Measurements from ENCODE around the gene SLC47A2. TPM values are rescaled to one million over a fixed set of nuclear protein-coding genes. Genes with fewer than 3 reads are reported as not detected.

Gene SLC47A2
- total RNA-seq, 1 donor from 2014 or later = not detected

DNA sequence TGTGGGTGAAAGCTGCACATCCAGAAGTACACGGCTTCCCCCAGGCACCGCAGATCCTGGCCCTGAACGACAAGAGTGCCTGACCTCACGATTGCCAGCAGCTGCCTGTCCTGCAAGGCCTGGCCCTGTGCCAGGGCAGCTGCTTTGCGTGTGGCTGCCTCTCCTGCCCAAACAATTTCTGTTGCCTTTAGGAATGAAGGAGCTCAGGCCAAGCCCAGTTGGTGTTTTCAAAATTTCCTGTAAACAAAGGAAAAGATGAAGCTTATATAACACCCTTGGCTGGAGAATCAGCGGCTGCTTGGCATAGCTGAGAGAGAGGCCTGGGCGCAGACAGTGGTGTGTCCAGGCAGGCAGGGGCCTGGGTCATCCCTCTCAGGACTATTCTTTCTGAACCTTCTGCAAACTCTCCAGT, 11.7 kb upstream of the SLC47A2 start:
- no peaks in the 10 kb centered on the region for H3K9me3 Mint-ChIP-seq
- no peak overlapping the region for H3K27ac Mint-ChIP-seq
- intact Hi-C loops (cut with micrococcal nuclease) = no loop called here
- TF ChIP-seq, protein P1, sequence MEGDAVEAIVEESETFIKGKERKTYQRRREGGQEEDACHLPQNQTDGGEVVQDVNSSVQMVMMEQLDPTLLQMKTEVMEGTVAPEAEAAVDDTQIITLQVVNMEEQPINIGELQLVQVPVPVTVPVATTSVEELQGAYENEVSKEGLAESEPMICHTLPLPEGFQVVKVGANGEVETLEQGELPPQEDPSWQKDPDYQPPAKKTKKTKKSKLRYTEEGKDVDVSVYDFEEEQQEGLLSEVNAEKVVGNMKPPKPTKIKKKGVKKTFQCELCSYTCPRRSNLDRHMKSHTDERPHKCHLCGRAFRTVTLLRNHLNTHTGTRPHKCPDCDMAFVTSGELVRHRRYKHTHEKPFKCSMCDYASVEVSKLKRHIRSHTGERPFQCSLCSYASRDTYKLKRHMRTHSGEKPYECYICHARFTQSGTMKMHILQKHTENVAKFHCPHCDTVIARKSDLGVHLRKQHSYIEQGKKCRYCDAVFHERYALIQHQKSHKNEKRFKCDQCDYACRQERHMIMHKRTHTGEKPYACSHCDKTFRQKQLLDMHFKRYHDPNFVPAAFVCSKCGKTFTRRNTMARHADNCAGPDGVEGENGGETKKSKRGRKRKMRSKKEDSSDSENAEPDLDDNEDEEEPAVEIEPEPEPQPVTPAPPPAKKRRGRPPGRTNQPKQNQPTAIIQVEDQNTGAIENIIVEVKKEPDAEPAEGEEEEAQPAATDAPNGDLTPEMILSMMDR (IDR thresholded peaks at IDR 0.05) = no peak
- peaks cover 14% of the 10 kb centered on the region for H3K4me1 Mint-ChIP-seq
- H3K27me3 Mint-ChIP-seq = peaks cover 3% of the 10 kb centered on the region
- no peak overlapping the region for H3K4me3 Mint-ChIP-seq
- DNase-seq (no peak), ATAC-seq (ENCODE audit: low read depth) (no peak)
- ChIA-PET CTCF (interaction anchor here (0.9 kb wide), 2 partner anchors 17 to 35 kb away, joined by 3 to 4 read pairs; no protein-coding TSS in a partner anchor), POLR2A (interaction anchor here (0.9 kb wide), 1 partner anchor 80 kb away, joined by 4 read pairs; the partner anchor contains the start of gene ALDH3A2)
- no peaks in the 10 kb centered on the region for H3K36me3 Mint-ChIP-seq (ENCODE audit: low read depth)

DNA sequence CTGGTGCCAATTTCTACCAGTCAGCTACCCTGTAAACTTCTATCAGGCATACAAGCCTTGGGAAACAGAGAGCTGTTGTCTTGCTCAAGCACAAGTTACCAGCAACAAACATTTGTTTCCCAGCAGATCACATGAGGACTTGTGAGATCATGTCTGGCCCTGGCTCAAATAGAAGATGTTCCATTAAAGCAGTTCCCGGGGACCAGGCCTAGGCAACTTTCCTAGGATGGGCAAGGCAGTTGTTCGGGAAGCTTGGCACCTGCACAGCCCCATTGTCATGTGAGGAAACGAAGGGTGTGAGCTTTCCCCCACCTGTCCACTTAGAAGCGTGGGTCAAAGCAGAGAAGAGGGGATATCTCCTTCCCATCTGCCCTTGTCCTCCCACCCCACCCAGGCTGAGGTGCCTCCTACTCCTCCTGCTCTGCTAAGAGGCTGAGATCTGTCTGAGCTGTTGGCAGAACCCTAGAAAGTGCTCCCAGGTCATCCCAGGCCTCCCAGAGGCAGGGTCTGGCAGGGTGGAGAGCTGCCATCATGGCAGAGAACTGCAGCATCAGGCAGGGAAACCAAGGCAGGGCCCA, 11.2 kb upstream of the SLC47A2 start:
- Mint-ChIP-seq H3K27ac (no peak overlapping the region), H3K4me3 (no peak overlapping the region), H3K27me3 (peaks cover 3% of the 10 kb centered on the region), H3K9me3 (no peaks in the 10 kb centered on the region), H3K36me3 (ENCODE audit: low read depth) (no peaks in the 10 kb centered on the region), H3K4me1 (peaks cover 14% of the 10 kb centered on the region)
- ChIA-PET CTCF (interaction anchor here (0.9 kb wide), 1 partner anchor 17 kb away, joined by 4 read pairs; no protein-coding TSS in a partner anchor), POLR2A (interaction anchor here (0.9 kb wide), 1 partner anchor 79 kb away, joined by 4 read pairs; the partner anchor contains the start of gene ALDH3A2)
- intact Hi-C loops (cut with micrococcal nuclease) = no loop called here
- TF ChIP-seq, protein P1 (IDR thresholded peaks at IDR 0.05) = no peak
- no peak for ATAC-seq (ENCODE audit: low read depth)
- no peak for DNase-seq

DNA sequence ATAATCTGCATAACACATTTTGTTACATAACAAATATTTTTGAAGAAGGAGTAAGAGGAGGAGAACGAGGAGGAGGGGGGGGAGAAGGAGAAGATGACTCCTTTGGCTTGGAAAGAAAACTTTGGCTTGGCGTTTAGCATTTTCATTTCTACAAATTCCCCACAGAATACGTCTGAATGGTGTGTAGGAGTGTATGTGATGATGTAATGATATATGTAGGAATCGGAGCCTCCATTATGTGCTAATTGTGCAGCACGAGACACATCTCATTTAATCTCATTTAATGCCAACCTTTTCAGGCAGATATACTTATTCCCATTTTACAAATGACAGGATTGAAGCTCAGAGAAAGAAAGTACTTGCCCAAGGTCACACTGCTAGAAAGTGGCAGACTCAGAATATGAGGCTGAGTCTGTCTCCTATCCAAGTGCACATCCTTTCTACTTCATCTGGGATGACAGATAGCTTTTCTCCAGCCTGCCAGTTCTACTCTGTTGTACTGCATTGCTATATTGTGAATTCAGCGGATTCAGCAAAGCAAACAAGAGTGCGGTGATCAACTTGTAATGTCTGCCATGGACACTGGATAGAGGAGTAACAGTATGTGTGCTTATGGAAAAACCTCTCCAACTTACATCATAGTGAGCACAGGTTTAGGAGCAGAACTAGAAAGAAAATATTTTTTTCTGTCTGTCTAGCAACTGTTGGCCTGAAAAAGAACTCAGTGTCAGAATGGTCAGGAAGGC, 10.4 kb upstream of the SLC47A2 start:
- Mint-ChIP-seq H3K4me3 (no peak overlapping the region), H3K4me1 (peaks cover 14% of the 10 kb centered on the region), H3K27ac (no peak overlapping the region), H3K27me3 (peaks cover 3% of the 10 kb centered on the region), H3K9me3 (no peaks in the 10 kb centered on the region), H3K36me3 (ENCODE audit: low read depth) (no peaks in the 10 kb centered on the region)
- ChIA-PET CTCF (no interaction called here), POLR2A (interaction anchor here (0.6 kb wide), 1 partner anchor 172 kb away, joined by 3 read pairs; no protein-coding TSS in a partner anchor)
- intact Hi-C loops (cut with micrococcal nuclease) = no loop called here
- TF ChIP-seq, protein P1 (IDR thresholded peaks at IDR 0.05) = no peak
- ATAC-seq (ENCODE audit: low read depth) (no peak), DNase-seq (no peak)

DNA sequence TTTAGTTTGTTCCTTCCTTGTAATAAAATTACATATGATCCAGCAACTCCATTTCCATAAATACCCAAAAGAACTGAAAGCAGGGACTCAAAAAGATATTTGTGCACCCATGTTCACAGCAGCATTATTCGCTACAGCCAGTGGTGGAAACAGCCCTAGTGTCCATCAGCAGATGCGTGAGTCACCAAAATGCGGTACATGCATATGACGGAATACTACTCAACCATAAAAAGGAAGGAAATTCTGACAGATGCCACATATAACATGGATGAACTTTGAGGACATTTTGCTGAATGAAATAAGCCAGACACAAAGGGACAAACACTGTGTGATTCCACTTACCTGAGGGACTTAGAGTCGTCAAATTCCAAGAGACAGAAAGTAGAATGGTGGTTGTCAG, 9.1 kb upstream of the SLC47A2 start:
- H3K9me3 Mint-ChIP-seq = no peaks in the 10 kb centered on the region
- H3K27ac Mint-ChIP-seq = no peak overlapping the region
- ATAC-seq (ENCODE audit: low read depth) = no peak
- H3K4me1 Mint-ChIP-seq = peaks cover 14% of the 10 kb centered on the region
- intact Hi-C loops (cut with micrococcal nuclease) = no loop called here
- POLR2A ChIA-PET = no interaction called here
- H3K36me3 Mint-ChIP-seq (ENCODE audit: low read depth) = no peaks in the 10 kb centered on the region
- TF ChIP-seq, protein P1 (IDR thresholded peaks at IDR 0.05) = no peak
- H3K4me3 Mint-ChIP-seq = peak overlapping the region; percentile 67
- DNase-seq = no peak
- no peaks in the 10 kb centered on the region for H3K27me3 Mint-ChIP-seq
- CTCF ChIA-PET = no interaction called here

Measured in activated B cell treated with CpG ODN at 0.5 μM for 24 hours (primary cell).